ENCODE data around the gene CST8.

Gene CST8

DNA sequence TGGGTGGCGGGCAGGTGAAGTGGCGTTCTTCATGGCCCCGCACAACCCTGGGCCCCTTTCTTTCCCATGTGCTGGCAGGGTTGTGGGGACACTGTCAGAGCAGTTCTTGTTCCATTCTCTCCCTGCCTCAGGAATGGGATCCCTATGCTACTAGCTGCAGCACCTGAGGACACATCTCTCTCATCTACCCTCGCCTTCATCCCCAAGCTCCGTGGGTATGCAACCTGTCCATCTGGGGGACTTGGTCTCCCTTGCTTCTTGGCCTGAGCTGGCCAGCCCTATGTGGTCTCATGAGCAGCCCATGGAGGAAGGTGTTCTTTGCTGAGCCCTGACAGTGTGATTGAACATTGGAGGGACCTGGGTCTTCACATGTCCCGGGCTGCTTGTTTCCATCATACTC is 53.2 kb downstream of the CST8 start:
- ChIA-PET CTCF (interaction anchor here (1.9 kb wide), 1 partner anchor 10 kb away, joined by 6 read pairs; no protein-coding TSS in a partner anchor), POLR2A (no interaction called here)
- DNase-seq (ENCODE audit: extremely low spot score): no peak
- TF ChIP-seq, protein P1, sequence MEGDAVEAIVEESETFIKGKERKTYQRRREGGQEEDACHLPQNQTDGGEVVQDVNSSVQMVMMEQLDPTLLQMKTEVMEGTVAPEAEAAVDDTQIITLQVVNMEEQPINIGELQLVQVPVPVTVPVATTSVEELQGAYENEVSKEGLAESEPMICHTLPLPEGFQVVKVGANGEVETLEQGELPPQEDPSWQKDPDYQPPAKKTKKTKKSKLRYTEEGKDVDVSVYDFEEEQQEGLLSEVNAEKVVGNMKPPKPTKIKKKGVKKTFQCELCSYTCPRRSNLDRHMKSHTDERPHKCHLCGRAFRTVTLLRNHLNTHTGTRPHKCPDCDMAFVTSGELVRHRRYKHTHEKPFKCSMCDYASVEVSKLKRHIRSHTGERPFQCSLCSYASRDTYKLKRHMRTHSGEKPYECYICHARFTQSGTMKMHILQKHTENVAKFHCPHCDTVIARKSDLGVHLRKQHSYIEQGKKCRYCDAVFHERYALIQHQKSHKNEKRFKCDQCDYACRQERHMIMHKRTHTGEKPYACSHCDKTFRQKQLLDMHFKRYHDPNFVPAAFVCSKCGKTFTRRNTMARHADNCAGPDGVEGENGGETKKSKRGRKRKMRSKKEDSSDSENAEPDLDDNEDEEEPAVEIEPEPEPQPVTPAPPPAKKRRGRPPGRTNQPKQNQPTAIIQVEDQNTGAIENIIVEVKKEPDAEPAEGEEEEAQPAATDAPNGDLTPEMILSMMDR (IDR thresholded peaks at IDR 0.05; ENCODE audit: control extremely low read depth, extremely low read depth, low read depth, missing control alignments): no peak
